T-cell (primary cell): ENCODE results near the gene NLGN4X. TPM values are rescaled to one million over a fixed set of nuclear protein-coding genes. Genes with fewer than 3 reads are reported as not detected.

ENCODE experiments used
- ATAC-seq, 4 experiments: fragments of 200-7000 bp in 3 of 4; fragments of 150-1000 bp in 1 of 4; cut with Tn5 transposase; replicated peaks in 1 of 4; 1 replicate in 3 of 4; 2 replicates in 1 of 4; pipeline ENCODE4 v1.10.0; 2021; ENCODE audit warnings: moderate library complexity in 3 of 4, mild to moderate bottlenecking in 2 of 4, moderate number of reproducible peaks in 1 of 4
- CTCF ChIA-PET, 2 donors: fragments of 300-600 bp; sonication (Branson Sonifier 250); formaldehyde crosslinking; loops; one replicate each; lab custom pipeline; 2022; ENCODE audit warnings: antibody characterized with exemption in 2 of 2; lab: Charles Lee
- POLR2A ChIA-PET, 2 donors: fragments of 300-600 bp; sonication (Branson Sonifier 250); formaldehyde crosslinking; loops; one replicate each; lab custom pipeline; 2022; ENCODE audit warnings: antibody characterized with exemption in 2 of 2; lab: Charles Lee
- DNase-seq, 35 experiments: peaks; one replicate each; pipeline versions ENCODE4 v3.0.0 to v3.0.0-alpha.2; 2013 to 2023
- H3K27ac ChIP-seq: one replicate; pipeline ENCODE4 v1.5.1; 2013; ENCODE audit warnings: low read length
- H3K27me3 ChIP-seq, 2 experiments: replicated peaks in 1 of 2; 1 replicate in 1 of 2; 2 replicates in 1 of 2; pipeline versions ENCODE4 v1.6.1 to v1.7.0; 2013; ENCODE audit warnings: low read length in 1 of 2, mixed read lengths in 1 of 2; ENCODE audit not compliant: control insufficient read depth in 2 of 2, insufficient read depth in 2 of 2; ENCODE audit errors: extremely low read depth in 1 of 2
- H3K36me3 ChIP-seq, 2 donors: 1 replicate in 1 of 2; 2 replicates in 1 of 2; pipeline versions ENCODE4 v1.6.1 to v1.7.0; 2013; ENCODE audit warnings: low read length in 1 of 2; ENCODE audit not compliant: control insufficient read depth in 2 of 2, insufficient read depth in 1 of 2; ENCODE audit errors: extremely low read depth in 1 of 2
- H3K4me1 ChIP-seq, 2 experiments: 1 replicate in 1 of 2; 2 replicates in 1 of 2; pipeline versions ENCODE4 v1.6.1 to v1.7.0; 2013; ENCODE audit warnings: low read length in 2 of 2, mixed read lengths in 1 of 2; ENCODE audit not compliant: insufficient read depth in 2 of 2, control insufficient read depth in 1 of 2; ENCODE audit errors: extremely low read depth in 1 of 2
- H3K4me3 ChIP-seq, 2 donors: 1 replicate in 1 of 2; 2 replicates in 1 of 2; pipeline versions ENCODE4 v1.5.1 to v1.7.0; 2013; ENCODE audit warnings: mild to moderate bottlenecking in 2 of 2, low read length in 1 of 2, moderate library complexity in 1 of 2; ENCODE audit not compliant: control insufficient read depth in 1 of 2; ENCODE audit errors: extremely low read depth in 1 of 2
- H3K9me3 ChIP-seq: 2 replicates; pipeline ENCODE4 v1.7.0; 2013
- H3K27ac Mint-ChIP-seq, 2 donors: one replicate each; pipeline ENCODE4 v1.8.0; 2020 to 2021; ENCODE audit warnings: mild to moderate bottlenecking in 2 of 2, mixed read lengths in 2 of 2
- H3K27me3 Mint-ChIP-seq, 2 donors: one replicate each; pipeline ENCODE4 v1.8.0; 2021 to 2022; ENCODE audit warnings: mixed read lengths in 2 of 2
- H3K36me3 Mint-ChIP-seq: one replicate; pipeline ENCODE4 v1.8.0; 2021; ENCODE audit warnings: mixed read lengths
- H3K4me1 Mint-ChIP-seq, 3 donors: one replicate each; pipeline ENCODE4 v1.8.0; 2020 to 2022; ENCODE audit warnings: mixed read lengths in 3 of 3, mild to moderate bottlenecking in 1 of 3
- H3K4me3 Mint-ChIP-seq, 3 donors: one replicate each; pipeline ENCODE4 v1.8.0; 2020 to 2022; ENCODE audit warnings: mild to moderate bottlenecking in 3 of 3, mixed read lengths in 3 of 3, moderate library complexity in 3 of 3
- H3K9me3 Mint-ChIP-seq, 3 donors: one replicate each; pipeline ENCODE4 v1.8.0; 2020 to 2022; ENCODE audit warnings: mixed read lengths in 3 of 3
- WGBS: methylation state at CpG from one replicate; pipeline ENCODE4 v1.1.5; 2013; ENCODE audit warnings: missing lambda C conversion rate; ENCODE audit not compliant: insufficient coverage; 5-methylcytosine and 5-hydroxymethylcytosine counted together
- total RNA-seq, 35 experiments: library from RNA in 6 of 35; stranded (reverse) in 6 of 35; fragments of 120-200 nt in 1 of 35; gene quantifications; one replicate each; pipeline versions ENCODE4 v1.2.1 to v1.2.4 and lab custom pipeline; 2013 to 2026

Gene NLGN4X
- total RNA-seq, 5 donors from 2014 or later (not counting 1 experiment from before 2014, with no cell fraction given): 0.12 to 0.25 (median 0.13) TPM; not detected in 2

DNA sequence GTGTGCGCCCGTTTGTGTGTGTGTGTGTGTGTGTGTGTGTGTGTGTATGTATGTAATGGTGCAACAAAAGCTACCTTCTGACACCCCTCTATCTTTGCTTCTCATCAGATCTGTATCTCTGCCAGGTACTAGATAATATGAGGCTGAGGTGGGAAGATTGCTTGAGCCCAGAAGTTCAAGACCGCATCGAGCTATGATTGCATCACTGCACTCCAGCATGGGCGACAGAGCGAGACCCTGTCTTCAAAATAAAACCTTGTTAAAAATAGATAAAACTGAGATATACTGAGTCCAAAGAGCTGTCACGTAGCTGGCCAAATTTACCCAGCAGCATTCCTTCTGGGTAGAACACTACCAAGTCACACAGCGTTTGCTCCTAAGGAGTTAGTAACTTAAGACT is 18.4 kb downstream of the NLGN4X start:
- WGBS: no CpG with 5 or more reads among the region's 8 CpGs
- H3K27me3 Mint-ChIP-seq: no peaks in the 10 kb centered on the region
- Histone ChIP-seq H3K4me3 (no peak overlapping the region), H3K27me3 (no peaks in the 10 kb centered on the region), H3K36me3 (no peaks in the 10 kb centered on the region), H3K27ac (no peak overlapping the region), H3K4me1 (no peaks in the 10 kb centered on the region), H3K9me3 (no peaks in the 10 kb centered on the region)
- H3K4me3 Mint-ChIP-seq: no peak overlapping the region
- DNase-seq (no peak), ATAC-seq (no peak)
- no peaks in the 10 kb centered on the region for H3K4me1 Mint-ChIP-seq
- H3K27ac Mint-ChIP-seq: no peak overlapping the region
- peaks cover 0 to 3% (median 3%) of the 10 kb centered on the region in 3 donors for H3K9me3 Mint-ChIP-seq
- H3K36me3 Mint-ChIP-seq: no peaks in the 10 kb centered on the region
- ChIA-PET POLR2A (no interaction called here), CTCF (no interaction called here)

GRCh38 chrX:6203462-6204215 is 25.0 kb downstream of the NLGN4X start:
- no peak overlapping the region for H3K4me3 Mint-ChIP-seq
- DNase-seq (no peak), ATAC-seq (no peak)
- CTCF ChIA-PET: no interaction called here
- no peaks in the 10 kb centered on the region for H3K27me3 ChIP-seq
- peaks cover 0 to 3% (median 0%) of the 10 kb centered on the region in 3 donors for H3K9me3 Mint-ChIP-seq
- H3K9me3 ChIP-seq: no peaks in the 10 kb centered on the region
- H3K4me1 Mint-ChIP-seq: no peaks in the 10 kb centered on the region
- H3K36me3 ChIP-seq: no peaks in the 10 kb centered on the region
- no peaks in the 10 kb centered on the region for H3K27me3 Mint-ChIP-seq
- no peaks in the 10 kb centered on the region for H3K36me3 Mint-ChIP-seq
- WGBS: no CpG with 5 or more reads among the region's 6 CpGs
- POLR2A ChIA-PET: no interaction called here
- H3K4me1 ChIP-seq: no peaks in the 10 kb centered on the region
- no peak overlapping the region for H3K4me3 ChIP-seq
- no peak overlapping the region for H3K27ac Mint-ChIP-seq
- H3K27ac ChIP-seq: no peak overlapping the region

GRCh38 chrX:6199486-6199885 is 29.2 kb downstream of the NLGN4X start:
- H3K27ac Mint-ChIP-seq: no peak overlapping the region
- H3K4me3 ChIP-seq: no peak overlapping the region

DNA sequence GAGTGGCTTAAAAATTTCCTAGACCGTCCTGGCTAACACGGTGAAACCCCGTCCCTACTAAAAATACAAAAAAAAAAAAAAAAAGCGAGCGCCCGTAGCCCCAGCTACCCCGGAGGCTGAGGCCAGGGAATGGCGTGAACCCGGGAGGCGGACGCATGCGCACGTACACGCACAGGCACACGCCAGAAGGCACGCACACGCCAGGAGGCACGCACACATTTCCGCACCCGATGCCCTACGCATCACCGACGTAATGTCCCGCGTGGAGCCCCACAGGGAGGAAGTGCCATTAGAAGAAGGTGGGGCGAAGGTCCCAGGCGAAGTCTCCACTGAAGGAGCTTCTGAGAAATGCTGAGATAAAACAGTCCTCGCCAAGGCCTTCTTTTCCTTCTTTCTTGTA is 41.4 kb downstream of the NLGN4X start:
- no peaks in the 10 kb centered on the region for H3K9me3 ChIP-seq
- DNase-seq (no peak), ATAC-seq (no peak)
- H3K4me1 Mint-ChIP-seq: no peaks in the 10 kb centered on the region
- no peaks in the 10 kb centered on the region for H3K27me3 Mint-ChIP-seq
- no peaks in the 10 kb centered on the region for H3K36me3 ChIP-seq
- no peaks in the 10 kb centered on the region for H3K36me3 Mint-ChIP-seq
- H3K27me3 ChIP-seq: no peaks in the 10 kb centered on the region
- WGBS: 94% methylated on average over 13 of the region's 28 CpGs
- H3K27ac ChIP-seq: no peak overlapping the region
- CTCF ChIA-PET: interaction anchor here in 1 of 2 donors (0.6 kb wide), 1 partner anchor 824 kb away, joined by 3 read pairs; no protein-coding TSS in a partner anchor
- no peak overlapping the region for H3K4me3 Mint-ChIP-seq
- no peak overlapping the region for H3K4me3 ChIP-seq
- H3K27ac Mint-ChIP-seq: no peak overlapping the region
- peaks cover 0 to 4% (median 1%) of the 10 kb centered on the region in 3 donors for H3K9me3 Mint-ChIP-seq
- no peaks in the 10 kb centered on the region for H3K4me1 ChIP-seq
- POLR2A ChIA-PET: no interaction called here

More at GRCh38 chrX:6199486-6199885, 29.2 kb downstream of the NLGN4X start:
- DNase-seq: no peak
- Histone ChIP-seq H3K9me3 (no peaks in the 10 kb centered on the region), H3K4me1 (no peaks in the 10 kb centered on the region), H3K27ac (no peak overlapping the region), H3K27me3 (no peaks in the 10 kb centered on the region), H3K36me3 (no peaks in the 10 kb centered on the region)
- Mint-ChIP-seq H3K27me3 (no peaks in the 10 kb centered on the region), H3K4me3 (no peak overlapping the region), H3K9me3 (peaks cover 0 to 5% (median 0%) of the 10 kb centered on the region in 3 donors), H3K4me1 (no peaks in the 10 kb centered on the region), H3K36me3 (no peaks in the 10 kb centered on the region)
- no CpG with 5 or more reads among the region's 2 CpGs for WGBS
- POLR2A ChIA-PET: no interaction called here
- CTCF ChIA-PET: no interaction called here
- ATAC-seq: no peak

DNA sequence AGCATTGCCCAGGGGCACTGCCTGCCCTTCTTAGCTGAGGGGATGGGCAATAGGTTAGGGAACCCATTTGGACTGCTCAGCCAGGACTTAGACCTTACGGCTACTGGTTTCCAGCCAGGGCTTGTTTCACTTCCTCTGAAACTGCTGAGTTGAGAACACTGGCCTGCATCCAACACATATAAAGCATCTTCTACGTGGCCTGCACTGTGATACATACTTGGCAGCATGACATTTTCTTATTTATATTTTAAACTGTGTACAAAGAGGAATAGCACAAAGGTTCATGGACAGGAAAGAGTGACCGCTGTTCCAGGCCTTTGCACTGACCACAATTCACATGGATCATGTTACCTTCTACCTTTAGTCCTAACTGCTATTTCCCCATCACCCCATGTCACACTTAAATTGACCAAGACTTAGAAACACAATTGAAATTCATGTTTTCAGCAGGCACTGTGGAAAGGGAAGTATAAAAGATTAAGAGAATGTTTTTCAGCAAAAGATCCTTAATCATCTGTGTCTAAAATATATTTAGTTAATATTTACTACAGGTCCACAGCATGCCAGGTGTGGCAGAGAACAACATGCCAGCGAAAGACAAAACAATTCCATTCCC is 43.7 kb downstream of the NLGN4X start:
- POLR2A ChIA-PET: no interaction called here
- H3K27me3 Mint-ChIP-seq: peaks cover 0 to 3% of the 10 kb centered on the region in 2 donors

GRCh38 chrX:6175914-6176313 is 52.8 kb downstream of the NLGN4X start:
- WGBS: no CpG with 5 or more reads among the region's 3 CpGs
- ChIA-PET POLR2A (no interaction called here), CTCF (no interaction called here)
- Mint-ChIP-seq H3K27me3 (no peaks in the 10 kb centered on the region), H3K4me1 (no peaks in the 10 kb centered on the region), H3K4me3 (no peak overlapping the region), H3K27ac (no peak overlapping the region), H3K36me3 (no peaks in the 10 kb centered on the region), H3K9me3 (no peaks in the 10 kb centered on the region)
- ATAC-seq: no peak
- DNase-seq: no peak
- H3K4me3 ChIP-seq: no peak overlapping the region
- H3K9me3 ChIP-seq: no peaks in the 10 kb centered on the region
- no peaks in the 10 kb centered on the region for H3K36me3 ChIP-seq
- H3K27me3 ChIP-seq: no peaks in the 10 kb centered on the region
- no peak overlapping the region for H3K27ac ChIP-seq
- H3K4me1 ChIP-seq: no peaks in the 10 kb centered on the region

More for the DNA sequence above, 43.7 kb downstream of the NLGN4X start:
- Histone ChIP-seq H3K36me3 (no peaks in the 10 kb centered on the region), H3K4me3 (no peak overlapping the region), H3K27ac (no peak overlapping the region), H3K27me3 (no peaks in the 10 kb centered on the region), H3K9me3 (no peaks in the 10 kb centered on the region), H3K4me1 (no peaks in the 10 kb centered on the region)
- no peak overlapping the region for H3K27ac Mint-ChIP-seq
- DNase-seq (no peak), ATAC-seq (no peak)
- CTCF ChIA-PET: no interaction called here
- no peaks in the 10 kb centered on the region for H3K36me3 Mint-ChIP-seq
- no peaks in the 10 kb centered on the region for H3K4me1 Mint-ChIP-seq
- WGBS: no CpG with 5 or more reads among the region's 4 CpGs
- H3K9me3 Mint-ChIP-seq: peaks cover 0 to 5% (median 4%) of the 10 kb centered on the region in 3 donors
- H3K4me3 Mint-ChIP-seq: no peak overlapping the region
